ENCODE data around the gene PGAP1.
A peak's percentile ranks its signal among the peaks of the same experiment; 100 is the strongest.

The PGAP1 gene

DNA sequence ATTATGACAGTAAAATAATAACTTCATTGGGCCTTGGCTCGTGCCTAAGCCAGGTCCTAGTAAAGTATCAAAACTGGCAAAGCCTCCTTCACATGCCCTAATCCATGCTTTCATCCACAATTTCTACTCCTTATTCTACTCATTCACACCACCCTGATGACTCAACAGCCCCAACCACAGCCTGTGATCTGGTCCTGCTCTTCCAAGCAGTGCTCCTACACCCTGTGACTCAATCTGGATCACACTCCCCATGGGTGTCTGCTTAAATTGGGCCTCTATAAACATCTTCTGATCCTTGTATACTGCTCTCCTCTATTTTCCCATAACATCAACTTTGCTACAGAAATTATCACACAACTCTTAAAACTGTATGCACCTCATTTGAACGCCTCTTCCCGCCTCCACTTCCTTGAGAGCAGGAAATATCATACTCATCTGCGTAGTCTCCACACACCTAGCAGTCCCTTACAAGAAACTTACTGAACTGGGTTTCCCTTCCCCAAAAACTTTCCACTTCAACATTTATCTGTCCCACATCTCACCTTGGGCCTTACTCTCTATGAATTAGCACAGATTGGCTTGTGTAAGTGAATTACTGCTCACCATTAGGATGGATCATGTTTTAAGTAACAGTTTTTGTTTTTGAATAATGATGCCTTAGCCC is 142.9 kb downstream of the PGAP1 start:
- peak; percentile 7 for DNase-seq

All from CD4-positive, alpha-beta T cell treated with Interleukin-17A for 4 hours (primary cell).